Motor neuron (in vitro differentiated cells): Measurements from ENCODE around the gene HES7. TPM values are rescaled to one million over a fixed set of nuclear protein-coding genes. Genes with fewer than 3 reads are reported as not detected.
"Not testable (repeated sequence)": the region's sequence is repeated elsewhere in the genome, so short reads cannot be mapped to it uniquely, and the experiment has no call there.

ENCODE experiments used
- ATAC-seq, 8 experiments: fragments of 200-7000 bp; cut with Tn5 transposase; replicated peaks in 6 of 8; 2 replicates each; pipeline ENCODE4 v1.8.0; 2021; ENCODE audit warnings: mild to moderate bottlenecking in 8 of 8, moderate library complexity in 8 of 8
- H3K27ac ChIP-seq, 2 donors: fragments of 250-450 bp; sonication (Bioruptor Pico); 2 replicates each; pipeline ENCODE4 v1.9.0; 2021; ENCODE audit warnings: antibody characterized with exemption in 2 of 2, mild to moderate bottlenecking in 2 of 2, moderate library complexity in 1 of 2
- H3K4me1 ChIP-seq, 2 donors: fragments of 250-450 bp; sonication (Bioruptor Pico); replicated peaks in 1 of 2; 2 replicates each; pipeline ENCODE4 v1.6.1; 2021; ENCODE audit warnings: antibody characterized with exemption in 2 of 2, mild to moderate bottlenecking in 2 of 2, moderate library complexity in 1 of 2
- H3K4me3 ChIP-seq, 5 donors: fragments of 250-450 bp; sonication (Bioruptor Pico); 2 replicates each; pipeline ENCODE4 v1.9.0; 2021; ENCODE audit warnings: antibody characterized with exemption in 5 of 5, mild to moderate bottlenecking in 5 of 5, moderate library complexity in 4 of 5
- WGBS, 10 experiments: fragments of 450-650 bp; shearing (Covaris generic); methylation state at CpG; one replicate each; pipeline ENCODE4 v1.0.0; 2022; 5-methylcytosine and 5-hydroxymethylcytosine counted together
- in situ Hi-C, 9 experiments: fragments of 400-800 bp; cut with MboI; loops; one replicate each; pipeline ENCODE4 v1.15.0; 2021; ENCODE audit warnings: low sequenced_read_pairs in 9 of 9, low pct_unique_long_range_greater_than_20kb in 2 of 9; ENCODE audit not compliant: unreplicated experiment in 9 of 9
- total RNA-seq, 8 experiments: library from RNA; unstranded; fragments of 300-600 nt; gene quantifications; 2 replicates each; pipeline versions ENCODE4 v1.2.3 to v1.2.4, GENCODE V29; 2022

HES7 gene
- total RNA-seq = 1 to 10 TPM in 5 of 8 experiments, under 1 TPM in 2, not detected in 1; 0.31 to 4.0 (median 1.4) TPM

DNA sequence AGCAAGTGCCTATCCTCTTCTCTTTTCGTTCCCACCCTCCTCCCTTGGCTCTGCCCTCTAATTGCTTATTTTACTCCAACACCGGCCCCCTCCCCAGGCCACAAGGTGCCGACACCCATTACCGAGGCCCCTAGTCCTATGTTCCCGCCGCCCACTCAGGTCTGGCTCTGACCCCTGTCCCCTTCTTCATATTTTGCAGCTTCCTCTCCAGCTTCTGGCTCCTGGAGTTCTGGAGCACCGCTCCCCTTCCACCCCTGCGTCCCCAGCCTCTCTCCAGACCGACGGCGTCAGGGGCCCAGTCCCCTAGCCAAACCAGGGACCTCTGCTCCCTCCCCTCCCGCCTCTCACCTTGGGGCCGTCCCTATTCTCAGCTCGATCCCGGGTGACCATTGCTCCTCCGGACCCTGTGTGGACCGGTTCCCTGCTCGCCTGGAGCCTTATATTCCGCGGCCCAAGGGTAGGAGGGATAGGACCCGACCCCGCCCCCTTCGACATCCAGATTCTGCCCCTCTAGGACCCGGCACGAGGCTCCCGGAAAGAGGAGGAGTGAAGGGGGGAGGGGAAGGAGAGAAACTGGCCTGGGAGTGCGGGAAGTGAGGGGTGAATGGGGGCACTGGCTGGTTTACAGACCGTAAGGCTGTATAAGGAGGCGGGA, at the start of gene HES7:
Gene HES7 (minus strand): TSS at position 412 of the 655 bp plus-strand sequence. CDS start 22 bp downstream, at position 390.
- H3K27ac ChIP-seq = no peak within 1 kb of the TSS
- H3K4me3 ChIP-seq = peak within 1 kb of the TSS; percentile 49 to 74 (median 56)
- no peak for ATAC-seq
- peaks cover 6 to 20% of the 10 kb centered on the region in 2 donors for H3K4me1 ChIP-seq
- 0% methylated on average over 1 to 5 of the region's 29 CpGs; no CpG with 5 or more reads in 8 of the 10 experiments for WGBS, 10 experiments
- in situ Hi-C loops = no loop called here

DNA sequence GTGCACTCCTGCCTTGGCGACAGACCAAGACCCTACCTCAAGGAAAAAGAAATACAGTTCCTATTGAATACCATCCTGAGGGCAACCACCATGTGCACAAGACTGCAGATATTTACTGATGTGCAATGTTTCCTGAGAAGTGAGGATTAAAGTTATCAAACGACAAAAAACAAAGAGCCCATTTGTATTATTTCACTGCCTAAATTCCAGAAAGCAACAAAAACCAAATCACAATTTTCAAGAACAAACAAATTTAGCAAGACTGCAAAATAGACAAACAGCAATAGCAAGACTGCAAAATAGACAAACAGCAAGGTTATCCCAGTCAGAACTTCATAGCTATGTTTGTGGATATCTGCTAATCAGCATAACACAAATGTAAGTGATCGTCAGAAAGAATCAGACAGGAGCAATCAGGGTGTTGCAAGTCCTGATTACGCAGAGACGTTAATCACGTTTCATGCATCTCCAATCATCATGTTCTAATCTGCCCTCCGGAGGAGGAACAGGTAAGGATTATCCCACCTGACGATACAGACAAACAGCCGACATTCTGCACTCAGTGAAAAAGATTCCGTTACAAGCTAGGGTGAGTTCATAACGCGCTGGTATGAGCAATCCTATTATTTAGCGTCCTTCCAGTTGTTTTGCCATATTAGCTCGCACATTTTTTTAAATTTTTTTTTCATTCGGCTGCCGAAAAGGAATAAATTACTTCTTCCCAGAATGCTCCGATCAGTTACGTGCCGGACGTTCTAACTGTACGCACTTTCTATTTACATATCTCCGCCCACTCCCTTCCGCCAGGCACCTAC, 49.4 kb upstream of the HES7 start:
- H3K4me1 ChIP-seq = peaks cover 21 to 27% of the 10 kb centered on the region in 2 donors
- H3K4me3 ChIP-seq = peak overlapping the region; percentile 46 to 65 (median 48)
- in situ Hi-C loops = no loop called here
- H3K27ac ChIP-seq = peak overlapping the region; percentile 99 to 100
- 0 to 8% (median 1%) methylated on average over 10 to 23 of the region's 23 CpGs for WGBS, 10 experiments
- ATAC-seq = peak; percentile 69 to 81 (median 76)

GRCh38 chr17:8170186-8170585, 46.3 kb upstream of the HES7 start:
- H3K4me1 ChIP-seq = peaks cover 9 to 12% of the 10 kb centered on the region in 2 donors
- in situ Hi-C loops, H3K4me3 ChIP-seq, ATAC-seq, H3K27ac ChIP-seq: not testable (repeated sequence)
- WGBS, 10 experiments = 80 to 94% (median 92%) methylated on average over 2 to 13 of the region's 19 CpGs; no CpG with 5 or more reads in 3 of the 10 experiments

GRCh38 chr17:8167526-8167925, 43.6 kb upstream of the HES7 start:
- WGBS, 10 experiments = 33 to 88% (median 76%) methylated on average over 1 to 3 of the region's 3 CpGs; no CpG with 5 or more reads in 4 of the 10 experiments
- peaks cover 18 to 20% of the 10 kb centered on the region in 2 donors for H3K4me1 ChIP-seq
- ATAC-seq = no peak

GRCh38 chr17:8166731-8167130, 42.8 kb upstream of the HES7 start:
- ATAC-seq = no peak
- no peak overlapping the region for H3K27ac ChIP-seq
- 76 to 100% (median 77%) methylated on average over 2 to 5 of the region's 6 CpGs; no CpG with 5 or more reads in 5 of the 10 experiments for WGBS, 10 experiments
- in situ Hi-C loops = no loop called here
- peaks cover 18 to 20% of the 10 kb centered on the region in 2 donors for H3K4me1 ChIP-seq
- H3K4me3 ChIP-seq = no peak overlapping the region

More at GRCh38 chr17:8167526-8167925, 43.6 kb upstream of the HES7 start:
- no peak overlapping the region for H3K27ac ChIP-seq
- no peak overlapping the region for H3K4me3 ChIP-seq
- in situ Hi-C loops = no loop called here

GRCh38 chr17:8164815-8165131, 40.9 kb upstream of the HES7 start:
- H3K4me3 ChIP-seq = no peak overlapping the region
- peaks cover 18 to 25% of the 10 kb centered on the region in 2 donors for H3K4me1 ChIP-seq
- 70 to 100% (median 83%) methylated on average over 1 to 6 of the region's 6 CpGs; no CpG with 5 or more reads in 5 of the 10 experiments for WGBS, 10 experiments
- no peak for ATAC-seq
- in situ Hi-C loops = no loop called here
- peak overlapping the region; percentile 99 to 100 for H3K27ac ChIP-seq

- Histone ChIP-seq H3K27ac (peak overlapping the region; percentile 99 to 100), H3K4me3 (peak overlapping the region in 2 of 5 donors; percentile 100), H3K4me1 (peaks cover 18 to 26% of the 10 kb centered on the region in 2 donors)
- in situ Hi-C loops = no loop called here
- ATAC-seq = peak; percentile 42 to 82 (median 78)
- WGBS, 10 experiments = 10 to 67% (median 35%) methylated on average over 1 to 5 of the region's 13 CpGs; no CpG with 5 or more reads in 3 of the 10 experiments
Measured at GRCh38 chr17:8163978-8164814, 40.3 kb upstream of the HES7 start.

DNA sequence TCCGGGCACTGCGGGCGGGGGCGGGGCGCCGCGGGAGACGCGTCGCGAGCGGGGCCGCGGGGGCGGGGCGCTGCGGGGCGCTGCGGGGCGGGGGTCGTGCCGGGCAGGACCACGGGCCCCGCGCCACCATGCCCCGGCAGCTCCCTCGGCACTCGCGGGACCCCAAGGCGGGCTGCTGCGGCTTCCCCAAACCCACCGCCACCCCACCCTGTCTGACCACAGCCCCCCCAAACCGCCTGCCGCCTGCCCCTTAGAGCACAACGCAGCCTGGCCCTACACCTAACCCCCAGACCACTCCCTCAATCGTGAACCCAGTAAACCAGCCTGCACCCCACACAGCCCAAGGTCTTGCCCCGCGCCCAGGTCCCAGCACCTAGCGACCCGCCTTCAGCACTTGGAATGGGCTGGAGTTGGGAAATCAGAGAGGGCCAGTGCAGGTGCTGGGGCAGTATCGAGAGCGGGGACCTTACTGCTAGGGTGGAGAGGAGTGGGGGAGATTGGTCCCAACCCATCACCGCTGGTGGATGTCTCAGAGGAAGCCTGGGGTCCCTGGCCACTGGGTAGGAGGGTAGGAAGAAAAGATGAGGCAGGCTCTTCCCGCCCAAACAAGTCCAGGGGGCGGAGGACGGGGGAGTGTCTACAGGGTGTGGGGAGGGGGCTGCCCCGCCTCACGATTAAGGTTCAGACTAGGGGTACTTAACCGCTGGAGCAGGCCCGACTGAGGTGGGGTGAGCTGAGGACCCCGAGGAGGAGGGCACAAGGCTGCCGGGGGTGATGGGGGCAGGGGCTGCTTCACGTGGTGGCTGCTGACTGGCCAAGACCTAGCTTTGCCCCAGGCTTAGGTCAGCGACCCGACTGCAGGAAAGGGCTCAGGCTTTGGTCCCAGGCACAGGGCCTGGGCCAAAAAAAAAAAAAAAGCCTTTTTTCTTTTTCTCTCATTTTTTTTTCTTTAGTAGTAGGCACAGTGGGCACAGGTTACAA, 39.4 kb upstream of the HES7 start:
- H3K4me1 ChIP-seq = peaks cover 18 to 30% of the 10 kb centered on the region in 2 donors
- peak; percentile 2 to 30 (median 24) for ATAC-seq
- 0% methylated on average over 1 of the region's 55 CpGs; no CpG with 5 or more reads in 9 of the 10 experiments for WGBS, 10 experiments
- peak overlapping the region; percentile 99 to 100 for H3K27ac ChIP-seq
- in situ Hi-C loops = no loop called here
- H3K4me3 ChIP-seq = peak overlapping the region; percentile 62 to 100 (median 99)

DNA sequence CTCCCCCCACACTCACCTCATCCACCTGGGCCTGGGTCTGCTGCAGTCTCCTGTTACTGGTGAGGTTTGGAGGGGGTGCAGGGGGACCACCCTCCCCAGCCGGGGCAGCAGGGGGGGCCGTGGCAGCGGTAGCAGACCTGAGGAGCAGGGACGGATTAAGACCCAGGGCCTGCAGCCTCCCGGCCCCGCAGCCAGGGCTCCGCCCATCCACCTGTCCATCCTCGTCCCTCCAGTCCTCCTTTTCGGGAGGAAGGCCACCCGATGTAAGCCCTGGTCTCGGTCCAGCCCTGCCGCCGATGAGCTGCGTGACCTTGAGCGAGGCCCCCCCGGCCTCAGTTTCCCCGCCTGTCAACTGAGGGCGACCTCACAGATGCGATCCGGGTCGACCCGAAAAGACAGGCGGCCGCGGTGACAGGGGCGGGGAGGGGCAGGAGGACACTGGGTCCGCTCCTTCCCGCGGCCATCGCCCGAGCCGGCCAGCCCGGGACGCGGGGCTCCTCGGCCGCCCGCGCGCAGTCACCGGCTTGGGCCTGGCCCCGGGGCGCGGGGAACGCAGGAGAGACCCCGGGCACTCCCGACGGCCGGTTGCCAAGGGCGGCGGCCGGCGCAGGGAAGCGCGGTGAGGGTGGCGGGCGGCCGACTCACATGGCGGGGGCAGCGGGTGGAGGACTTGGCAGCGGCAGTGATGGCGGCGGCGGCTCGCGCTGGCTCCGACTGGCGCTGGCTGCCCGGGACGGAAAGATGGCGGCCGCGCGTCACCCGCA, 38.5 kb upstream of the HES7 start, which contains the start of gene VAMP2:
Gene VAMP2 (minus strand): TSS at position 716 of the 764 bp plus-strand sequence. CDS start 69 bp downstream, at position 647.
- ATAC-seq = peak; percentile 53 to 76 (median 63)
- peak within 1 kb of the TSS; percentile 99 to 100 for H3K27ac ChIP-seq
- WGBS, 10 experiments = 0 to 3% methylated on average over 5 to 6 of the region's 75 CpGs; no CpG with 5 or more reads in 8 of the 10 experiments
- in situ Hi-C loops = no loop called here
- H3K4me1 ChIP-seq = peaks cover 18 to 30% of the 10 kb centered on the region in 2 donors
- peak within 1 kb of the TSS; percentile 62 to 100 (median 99) for H3K4me3 ChIP-seq

DNA sequence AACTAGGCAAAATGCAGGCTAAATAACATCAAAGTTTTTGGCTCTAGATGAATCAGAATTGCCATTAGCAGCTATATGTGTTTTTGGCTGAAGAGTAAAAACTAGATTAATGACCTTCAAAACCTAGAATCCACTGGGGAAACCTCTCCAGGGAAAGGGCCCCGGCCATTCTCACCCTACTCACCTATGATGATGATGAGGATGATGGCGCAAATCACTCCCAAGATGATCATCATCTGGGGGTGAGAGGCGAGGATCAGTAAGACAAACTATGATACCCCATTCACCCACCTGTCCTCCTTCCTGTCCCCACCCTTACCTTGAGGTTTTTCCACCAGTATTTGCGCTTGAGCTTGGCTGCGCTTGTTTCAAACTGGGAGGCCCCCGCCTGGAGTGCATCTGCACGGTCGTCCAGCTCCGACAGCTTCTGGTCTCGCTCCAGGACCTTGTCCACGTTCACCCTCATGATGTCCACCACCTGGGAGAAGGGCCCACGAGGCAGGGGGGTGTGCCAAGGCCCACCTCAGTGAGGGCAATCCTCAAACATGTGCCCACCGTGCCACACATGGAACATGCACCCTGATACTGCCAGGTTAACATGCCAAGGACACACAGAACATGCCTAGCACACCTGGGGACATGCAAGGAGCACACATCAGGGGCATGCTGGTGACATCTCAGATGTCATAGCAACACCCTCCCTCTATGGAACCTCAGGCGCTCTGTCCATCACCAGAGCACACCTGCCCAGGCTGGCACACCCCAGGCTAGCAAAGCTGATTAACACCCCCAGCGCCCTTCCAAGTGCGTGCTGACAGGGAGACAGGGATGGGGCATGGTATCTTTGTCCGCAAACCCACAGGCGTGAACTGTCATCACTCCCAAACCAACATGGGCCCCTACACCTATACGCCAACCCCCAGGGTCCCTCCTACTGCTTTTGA, 37.7 kb upstream of the HES7 start:
- Histone ChIP-seq H3K27ac (peak overlapping the region; percentile 99 to 100), H3K4me3 (peak overlapping the region; percentile 62 to 100 (median 99)), H3K4me1 (peaks cover 23 to 33% of the 10 kb centered on the region in 2 donors)
- ATAC-seq = no peak
- WGBS, 10 experiments = 39 to 96% (median 73%) methylated on average over 2 to 8 of the region's 19 CpGs; no CpG with 5 or more reads in 3 of the 10 experiments
- in situ Hi-C loops = no loop called here
